CD4-positive, alpha-beta T cell (primary cell): ENCODE data around the gene EML4. TPM values are rescaled to one million over a fixed set of nuclear protein-coding genes. Genes with fewer than 3 reads are reported as not detected.

Experiments
- ATAC-seq: fragments of 200-7000 bp; cut with Tn5 transposase; one replicate; pipeline ENCODE4 v1.10.0; 2022; ENCODE audit warnings: mild to moderate bottlenecking; ENCODE audit not compliant: poor library complexity
- CTCF ChIA-PET: fragments of 350-600 bp; sonication (Branson Sonifier 250); formaldehyde crosslinking; loops from one replicate; lab custom pipeline; 2021; ENCODE audit warnings: antibody characterized with exemption, inconsistent platforms; lab: Charles Lee
- POLR2A ChIA-PET: fragments of 350-600 bp; sonication (Branson Sonifier 250); formaldehyde crosslinking; loops from one replicate; lab custom pipeline; 2021; ENCODE audit warnings: antibody characterized with exemption, inconsistent platforms; lab: Charles Lee
- DNase-seq, 14 experiments: peaks; one replicate each; pipeline ENCODE4 v3.0.0-alpha.2; 2013 to 2020; ENCODE audit warnings: mixed read lengths in 2 of 14
- H3K27ac ChIP-seq, 2 donors: one replicate each; pipeline versions ENCODE4 v1.5.1 to v1.7.0; 2013; ENCODE audit warnings: low read length in 2 of 2, low read depth in 1 of 2, mild to moderate bottlenecking in 1 of 2
- H3K27me3 ChIP-seq, 2 experiments: 1 replicate in 1 of 2; 2 replicates in 1 of 2; pipeline versions ENCODE4 v1.6.1 to v1.7.0; 2013; ENCODE audit warnings: low read length in 2 of 2, control low read depth in 1 of 2, mild to moderate bottlenecking in 1 of 2, moderate library complexity in 1 of 2; ENCODE audit not compliant: insufficient read depth in 2 of 2, control insufficient read depth in 1 of 2
- H3K36me3 ChIP-seq: one replicate; pipeline ENCODE4 v1.6.1; 2013; ENCODE audit warnings: low read length, control low read depth; ENCODE audit not compliant: insufficient read depth
- H3K4me1 ChIP-seq: one replicate; pipeline ENCODE4 v1.6.1; 2013; ENCODE audit warnings: low read length, control low read depth; ENCODE audit not compliant: insufficient read depth
- H3K4me3 ChIP-seq: one replicate; pipeline ENCODE4 v1.5.1; 2013; ENCODE audit warnings: mild to moderate bottlenecking, low read length, moderate library complexity
- H3K9me3 ChIP-seq, 2 experiments: 1 replicate in 1 of 2; 2 replicates in 1 of 2; pipeline versions ENCODE4 v1.6.1 to v1.7.0; 2013; ENCODE audit warnings: low read length in 2 of 2, mild to moderate bottlenecking in 2 of 2, control low read depth in 1 of 2, moderate library complexity in 1 of 2; ENCODE audit not compliant: control insufficient read depth in 1 of 2, insufficient read depth in 1 of 2
- H3K27ac Mint-ChIP-seq: one replicate; pipeline ENCODE4 v1.8.0; 2020; ENCODE audit warnings: mixed read lengths
- H3K27me3 Mint-ChIP-seq: one replicate; pipeline ENCODE4 v1.8.0; 2021; ENCODE audit warnings: mixed read lengths
- H3K36me3 Mint-ChIP-seq: one replicate; pipeline ENCODE4 v1.8.0; 2021; ENCODE audit warnings: low read depth, mixed read lengths
- H3K4me1 Mint-ChIP-seq: one replicate; pipeline ENCODE4 v1.8.0; 2021; ENCODE audit warnings: low read depth, mixed read lengths
- H3K4me3 Mint-ChIP-seq: one replicate; pipeline ENCODE4 v1.8.0; 2020; ENCODE audit warnings: mild to moderate bottlenecking, mixed read lengths
- H3K9me3 Mint-ChIP-seq: one replicate; pipeline ENCODE4 v1.8.0; 2020; ENCODE audit warnings: mixed read lengths
- intact Hi-C, 2 experiments: fragments of 100-400 bp; cut with DNase I in 1 of 2; cut with micrococcal nuclease in 1 of 2; formaldehyde crosslinking; loops; one replicate each; pipeline versions ENCODE4 v1.15.1 to v1.9.0; 2023 to 2025; cut with DNase I, micrococcal nuclease
- total RNA-seq, 174 experiments: library from RNA in 2 of 174; stranded (reverse) in 2 of 174; gene quantifications; one replicate each; pipeline ENCODE4 v1.2.3 and lab custom pipeline; 2021 to 2026
- TF ChIP-seq, protein P1 (sequence below): fragments of 200-600 bp; IDR thresholded peaks from one replicate; pipeline ENCODE4 v1.8.0; 2022; ENCODE audit warnings: antibody characterized with exemption, mild to moderate bottlenecking

EML4 gene
- total RNA-seq, 2 experiments from 2014 or later: 219 to 228 TPM

- H3K27ac Mint-ChIP-seq: no peak overlapping the region
- Histone ChIP-seq H3K4me1 (peaks cover 29% of the 10 kb centered on the region), H3K27me3 (no peaks in the 10 kb centered on the region), H3K27ac (no peak overlapping the region), H3K4me3 (no peak overlapping the region), H3K36me3 (no peaks in the 10 kb centered on the region), H3K9me3 (no peaks in the 10 kb centered on the region)
- H3K9me3 Mint-ChIP-seq: no peaks in the 10 kb centered on the region
- ATAC-seq (no peak), DNase-seq (no peak)
- POLR2A ChIA-PET: interaction anchor here (0.9 to 1.5 kb wide), 3 partner anchors 13 to 115 kb away, joined by 3 to 4 read pairs (median 4); no protein-coding TSS in a partner anchor
- intact Hi-C loops: loop anchor here in 1 of 2 experiments (5.0 to 10.0 kb wide), 2 partner anchors 42 to 46 kb away; no protein-coding TSS in a partner anchor
- no peaks in the 10 kb centered on the region for H3K27me3 Mint-ChIP-seq
- CTCF ChIA-PET: interaction anchor here (0.6 to 1.5 kb wide), 3 partner anchors 9 to 466 kb away, joined by 3 to 5 read pairs (median 3); no protein-coding TSS in a partner anchor
- H3K4me3 Mint-ChIP-seq: peak overlapping the region; percentile 43
- TF ChIP-seq, protein P1, sequence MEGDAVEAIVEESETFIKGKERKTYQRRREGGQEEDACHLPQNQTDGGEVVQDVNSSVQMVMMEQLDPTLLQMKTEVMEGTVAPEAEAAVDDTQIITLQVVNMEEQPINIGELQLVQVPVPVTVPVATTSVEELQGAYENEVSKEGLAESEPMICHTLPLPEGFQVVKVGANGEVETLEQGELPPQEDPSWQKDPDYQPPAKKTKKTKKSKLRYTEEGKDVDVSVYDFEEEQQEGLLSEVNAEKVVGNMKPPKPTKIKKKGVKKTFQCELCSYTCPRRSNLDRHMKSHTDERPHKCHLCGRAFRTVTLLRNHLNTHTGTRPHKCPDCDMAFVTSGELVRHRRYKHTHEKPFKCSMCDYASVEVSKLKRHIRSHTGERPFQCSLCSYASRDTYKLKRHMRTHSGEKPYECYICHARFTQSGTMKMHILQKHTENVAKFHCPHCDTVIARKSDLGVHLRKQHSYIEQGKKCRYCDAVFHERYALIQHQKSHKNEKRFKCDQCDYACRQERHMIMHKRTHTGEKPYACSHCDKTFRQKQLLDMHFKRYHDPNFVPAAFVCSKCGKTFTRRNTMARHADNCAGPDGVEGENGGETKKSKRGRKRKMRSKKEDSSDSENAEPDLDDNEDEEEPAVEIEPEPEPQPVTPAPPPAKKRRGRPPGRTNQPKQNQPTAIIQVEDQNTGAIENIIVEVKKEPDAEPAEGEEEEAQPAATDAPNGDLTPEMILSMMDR: no peak
- H3K36me3 Mint-ChIP-seq: peaks cover 57% of the 10 kb centered on the region
- H3K4me1 Mint-ChIP-seq: peaks cover 93% of the 10 kb centered on the region
These were observed 51.4 kb downstream of the EML4 start for GRCh38 chr2:42220566-42220965.

DNA sequence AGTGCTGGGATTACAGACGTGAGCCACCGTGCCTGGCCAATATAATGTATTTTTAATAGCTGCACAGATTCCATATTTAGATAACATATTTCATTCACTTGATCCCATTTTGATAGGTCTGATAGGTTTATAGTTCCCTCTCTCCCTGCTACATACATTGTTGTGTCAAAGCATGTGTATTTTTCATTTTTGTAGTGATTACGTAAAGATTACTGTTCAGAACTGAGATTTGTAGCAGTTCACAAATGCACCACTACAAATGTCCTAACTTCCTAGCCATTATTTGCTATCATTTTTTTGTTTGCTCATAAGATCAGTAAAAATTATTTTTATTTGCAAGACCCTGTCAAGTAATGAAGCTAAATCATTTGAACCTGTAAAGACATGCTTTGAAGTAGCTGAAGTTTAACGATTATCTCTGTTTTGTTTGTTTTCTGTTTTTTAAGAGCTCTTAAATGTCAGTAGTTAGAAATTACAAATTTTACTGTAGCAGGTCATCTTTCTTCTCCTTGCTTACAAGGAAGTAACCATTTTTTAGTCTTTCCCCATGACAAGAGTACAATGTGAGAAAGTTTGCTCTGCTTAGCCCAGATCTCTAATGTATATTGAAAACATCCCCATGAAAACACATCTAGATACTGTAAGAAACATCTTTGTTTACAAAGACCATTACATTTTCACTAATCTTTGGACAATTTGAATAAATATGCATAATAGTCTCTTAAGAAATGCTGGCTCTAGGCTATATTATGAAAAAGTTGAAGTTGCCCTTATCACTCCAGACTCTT lies 54.1 kb downstream of the EML4 start:
- H3K36me3 ChIP-seq: no peaks in the 10 kb centered on the region
- no peak overlapping the region for H3K4me3 ChIP-seq
- peaks cover 34% of the 10 kb centered on the region for H3K4me1 ChIP-seq
- TF ChIP-seq, protein P1: no peak
- Mint-ChIP-seq H3K4me3 (peak overlapping the region; percentile 21), H3K4me1 (peaks cover 94% of the 10 kb centered on the region), H3K27me3 (no peaks in the 10 kb centered on the region), H3K27ac (no peak overlapping the region), H3K36me3 (peaks cover 55% of the 10 kb centered on the region), H3K9me3 (no peaks in the 10 kb centered on the region)
- H3K27ac ChIP-seq: no peak overlapping the region
- H3K9me3 ChIP-seq: no peaks in the 10 kb centered on the region
- CTCF ChIA-PET: interaction anchor here (1.0 to 1.1 kb wide), 3 partner anchors 9 to 118 kb away, joined by 3 read pairs; no protein-coding TSS in a partner anchor
- intact Hi-C loops: loop anchor here in 1 of 2 experiments (5.0 to 10.0 kb wide), 2 partner anchors 39 to 48 kb away; no protein-coding TSS in a partner anchor
- POLR2A ChIA-PET: no interaction called here
- no peaks in the 10 kb centered on the region for H3K27me3 ChIP-seq
- no peak for ATAC-seq
- no peak for DNase-seq

GRCh38 chr2:42223855-42224268 lies 54.7 kb downstream of the EML4 start:
- H3K9me3 ChIP-seq: no peaks in the 10 kb centered on the region
- Mint-ChIP-seq H3K9me3 (no peaks in the 10 kb centered on the region), H3K36me3 (peaks cover 49% of the 10 kb centered on the region), H3K4me3 (no peak overlapping the region), H3K27ac (no peak overlapping the region), H3K4me1 (peaks cover 94% of the 10 kb centered on the region), H3K27me3 (no peaks in the 10 kb centered on the region)
- no peaks in the 10 kb centered on the region for H3K36me3 ChIP-seq
- H3K4me3 ChIP-seq: no peak overlapping the region
- H3K27ac ChIP-seq: no peak overlapping the region
- TF ChIP-seq, protein P1: no peak
- no peaks in the 10 kb centered on the region for H3K27me3 ChIP-seq
- ATAC-seq: no peak
- POLR2A ChIA-PET: no interaction called here
- H3K4me1 ChIP-seq: peaks cover 31% of the 10 kb centered on the region
- CTCF ChIA-PET: interaction anchor here (1.0 to 1.1 kb wide), 3 partner anchors 10 to 118 kb away, joined by 3 read pairs; no protein-coding TSS in a partner anchor
- no peak for DNase-seq
- intact Hi-C loops: loop anchor here in 1 of 2 experiments (5.0 to 10.0 kb wide), 2 partner anchors 38 to 49 kb away; no protein-coding TSS in a partner anchor
